Activated naive CD4-positive, alpha-beta T cell treated with anti-CD3 and anti-CD28 coated beads, Interleukin-2, amount 50 U/mL, for 72 hours (primary cell): ENCODE measurements around the gene C1QTNF1. TPM values are rescaled to one million over a fixed set of nuclear protein-coding genes. Genes with fewer than 3 reads are reported as not detected.

Source experiments
- ATAC-seq, 2 donors: fragments of 150-1000 bp; cut with Tn5 transposase; 2 replicates each; pipeline ENCODE4 v1.10.0; 2021; ENCODE audit warnings: mild to moderate bottlenecking in 2 of 2, moderate library complexity in 2 of 2
- DNase-seq, 2 donors: peaks; one replicate each; pipeline ENCODE4 v3.0.0; 2021 to 2022; ENCODE audit warnings: low spot score in 2 of 2
- H3K27ac Mint-ChIP-seq, 2 donors: one replicate each; pipeline ENCODE4 v1.8.0; 2022; ENCODE audit warnings: mild to moderate bottlenecking in 2 of 2, mixed read lengths in 2 of 2
- H3K36me3 Mint-ChIP-seq, 2 donors: one replicate each; pipeline ENCODE4 v1.8.0; 2022; ENCODE audit warnings: mixed read lengths in 2 of 2
- H3K9me3 Mint-ChIP-seq, 2 donors: one replicate each; pipeline ENCODE4 v1.8.0; 2022; ENCODE audit warnings: mixed read lengths in 2 of 2
- total RNA-seq, 2 donors: library from RNA; stranded (reverse); gene quantifications; one replicate each; pipeline ENCODE4 v1.2.3, GENCODE V29; 2022

Gene C1QTNF1
- total RNA-seq, 2 donors from 2014 or later = not detected

- Mint-ChIP-seq H3K9me3 (peaks cover 7 to 12% of the 10 kb centered on the region in 2 donors), H3K27ac (peak overlapping the region in 1 of 2 donors; percentile 22), H3K36me3 (peaks cover 8 to 12% of the 10 kb centered on the region in 2 donors)
- DNase-seq = no peak
- ATAC-seq = no peak
Observed at GRCh38 chr17:79049821-79050220, 25.9 kb downstream of the C1QTNF1 start.

- ATAC-seq = no peak
- no peak overlapping the region for H3K27ac Mint-ChIP-seq
- no peak for DNase-seq
- peaks cover 8 to 12% of the 10 kb centered on the region in 2 donors for H3K36me3 Mint-ChIP-seq
- peaks cover 7 to 14% of the 10 kb centered on the region in 2 donors for H3K9me3 Mint-ChIP-seq
Observed at GRCh38 chr17:79050551-79050950, 26.6 kb downstream of the C1QTNF1 start.

GRCh38 chr17:79051306-79051705, 27.3 kb downstream of the C1QTNF1 start:
- no peak overlapping the region for H3K27ac Mint-ChIP-seq
- DNase-seq = no peak
- peaks cover 7 to 14% of the 10 kb centered on the region in 2 donors for H3K9me3 Mint-ChIP-seq
- no peak for ATAC-seq
- H3K36me3 Mint-ChIP-seq = peaks cover 8 to 12% of the 10 kb centered on the region in 2 donors

GRCh38 chr17:79052131-79052530, 28.2 kb downstream of the C1QTNF1 start:
- DNase-seq (no peak), ATAC-seq (no peak)
- H3K27ac Mint-ChIP-seq = no peak overlapping the region
- peaks cover 8 to 12% of the 10 kb centered on the region in 2 donors for H3K36me3 Mint-ChIP-seq
- peaks cover 7 to 14% of the 10 kb centered on the region in 2 donors for H3K9me3 Mint-ChIP-seq

- peaks cover 8 to 12% of the 10 kb centered on the region in 2 donors for H3K36me3 Mint-ChIP-seq
- peaks cover 7 to 14% of the 10 kb centered on the region in 2 donors for H3K9me3 Mint-ChIP-seq
- no peak overlapping the region for H3K27ac Mint-ChIP-seq
- no peak for DNase-seq
- ATAC-seq = no peak
Observed at GRCh38 chr17:79053251-79053925, 29.4 kb downstream of the C1QTNF1 start.

- no peak for DNase-seq
- Mint-ChIP-seq H3K27ac (no peak overlapping the region), H3K36me3 (peaks cover 8 to 12% of the 10 kb centered on the region in 2 donors), H3K9me3 (peaks cover 7 to 14% of the 10 kb centered on the region in 2 donors)
- ATAC-seq = no peak
Observed at GRCh38 chr17:79054200-79054960, 30.4 kb downstream of the C1QTNF1 start.

- no peak for ATAC-seq
- no peak for DNase-seq
- Mint-ChIP-seq H3K9me3 (peaks cover 7 to 14% of the 10 kb centered on the region in 2 donors), H3K27ac (no peak overlapping the region), H3K36me3 (peaks cover 8 to 12% of the 10 kb centered on the region in 2 donors)
Observed at GRCh38 chr17:79055197-79055596, 31.2 kb downstream of the C1QTNF1 start.

- DNase-seq (no peak), ATAC-seq (no peak)
- H3K9me3 Mint-ChIP-seq = peaks cover 7 to 14% of the 10 kb centered on the region in 2 donors
- H3K36me3 Mint-ChIP-seq = peaks cover 8 to 12% of the 10 kb centered on the region in 2 donors
- no peak overlapping the region for H3K27ac Mint-ChIP-seq
Observed at GRCh38 chr17:79057737-79058385, 33.9 kb downstream of the C1QTNF1 start.

GRCh38 chr17:79062691-79063090, 38.7 kb downstream of the C1QTNF1 start:
- Mint-ChIP-seq H3K9me3 (no peaks in the 10 kb centered on the region), H3K27ac (peak overlapping the region in 1 of 2 donors; percentile 58), H3K36me3 (no peaks in the 10 kb centered on the region)
- ATAC-seq = no peak
- DNase-seq = no peak

- H3K36me3 Mint-ChIP-seq = no peaks in the 10 kb centered on the region
- ATAC-seq (no peak), DNase-seq (no peak)
- H3K9me3 Mint-ChIP-seq = no peaks in the 10 kb centered on the region
- peak overlapping the region in 1 of 2 donors; percentile 3 for H3K27ac Mint-ChIP-seq
Observed at GRCh38 chr17:79064026-79064425, 40.1 kb downstream of the C1QTNF1 start.

- Mint-ChIP-seq H3K27ac (peak overlapping the region in 1 of 2 donors; percentile 85), H3K9me3 (no peaks in the 10 kb centered on the region)
- ATAC-seq = peak; percentile 49 to 75
Observed at GRCh38 chr17:79065105-79065670, 41.2 kb downstream of the C1QTNF1 start.

GRCh38 chr17:79066963-79067362, 43.0 kb downstream of the C1QTNF1 start:
- Mint-ChIP-seq H3K9me3 (no peaks in the 10 kb centered on the region), H3K36me3 (no peaks in the 10 kb centered on the region), H3K27ac (peak overlapping the region in 1 of 2 donors; percentile 2)
- no peak for DNase-seq
- no peak for ATAC-seq

More at GRCh38 chr17:79065105-79065670, 41.2 kb downstream of the C1QTNF1 start:
- no peaks in the 10 kb centered on the region for H3K36me3 Mint-ChIP-seq
- peak in 1 of 2 donors; percentile 63 for DNase-seq

- DNase-seq (no peak), ATAC-seq (no peak)
- Mint-ChIP-seq H3K36me3 (no peaks in the 10 kb centered on the region), H3K27ac (no peak overlapping the region), H3K9me3 (no peaks in the 10 kb centered on the region)
Observed at GRCh38 chr17:79070266-79070880, 46.4 kb downstream of the C1QTNF1 start.

GRCh38 chr17:79071161-79071740, 47.3 kb downstream of the C1QTNF1 start:
- ATAC-seq (no peak), DNase-seq (no peak)
- Mint-ChIP-seq H3K36me3 (no peaks in the 10 kb centered on the region), H3K27ac (no peak overlapping the region), H3K9me3 (no peaks in the 10 kb centered on the region)

GRCh38 chr17:79072544-79072943, 48.6 kb downstream of the C1QTNF1 start:
- Mint-ChIP-seq H3K36me3 (no peaks in the 10 kb centered on the region), H3K9me3 (no peaks in the 10 kb centered on the region), H3K27ac (no peak overlapping the region)
- ATAC-seq (no peak), DNase-seq (no peak)
